SU-DHL-6 (cell line): ENCODE results near the gene MAGEL2.

Source experiments
- H2AFZ ChIP-seq: fragments of 200-600 bp; sonication (generic); 2 replicates; pipeline ENCODE4 v1.6.1; 2014; ENCODE audit warnings: low read depth, mild to moderate bottlenecking, moderate library complexity, mixed read lengths, antibody characterized with exemption, low read length; ENCODE audit not compliant: severe bottlenecking
- H3F3A ChIP-seq: fragments of 200-600 bp; shearing (Covaris generic); 2 replicates; pipeline ENCODE4 v1.6.0; 2016; ENCODE audit warnings: antibody characterized with exemption, mild to moderate bottlenecking; ENCODE audit not compliant: insufficient read depth
- H3K27ac ChIP-seq: fragments of 200-600 bp; sonication (generic); 2 replicates; pipeline ENCODE4 v1.5.1; 2016; ENCODE audit warnings: low read depth, mild to moderate bottlenecking, low read length, moderate library complexity, mixed read lengths
- H3K27me3 ChIP-seq: fragments of 200-600 bp; sonication (generic), shearing (Covaris generic); 2 replicates; pipeline ENCODE4 v1.6.0; 2014; ENCODE audit warnings: mild to moderate bottlenecking, low read length
- H3K36me3 ChIP-seq: fragments of 200-600 bp; sonication (generic); 2 replicates; pipeline ENCODE4 v1.6.1; 2014; ENCODE audit warnings: mild to moderate bottlenecking, low read length, mixed read lengths
- H3K4me2 ChIP-seq: fragments of 300-600, 200-600 bp; shearing (Covaris generic), sonication (generic); 2 replicates; pipeline ENCODE4 v1.6.0; 2014; ENCODE audit warnings: low read length, low read depth, mild to moderate bottlenecking; ENCODE audit not compliant: poor library complexity, severe bottlenecking
- H3K4me3 ChIP-seq: fragments of 200-600 bp; sonication (generic); 2 replicates; pipeline ENCODE4 v1.5.1; 2014; ENCODE audit warnings: antibody characterized with exemption, low read length, mild to moderate bottlenecking, mixed read lengths; ENCODE audit not compliant: insufficient read depth, poor library complexity, severe bottlenecking
- H3K79me2 ChIP-seq: fragments of 200-600 bp; sonication (generic); 2 replicates; pipeline ENCODE4 v1.6.1; 2014; ENCODE audit warnings: mild to moderate bottlenecking, low read length, moderate library complexity; ENCODE audit not compliant: insufficient read depth
- H3K9ac ChIP-seq: fragments of 200-600 bp; sonication (generic); 2 replicates; pipeline ENCODE4 v1.7.0; 2014; ENCODE audit warnings: mild to moderate bottlenecking, low read length
- H3K9me2 ChIP-seq: fragments of 200-600 bp; sonication (generic); replicated peaks from 2 replicates; pipeline ENCODE4 v1.6.1; 2014; ENCODE audit warnings: low read length; ENCODE audit not compliant: insufficient read depth
- H3K9me3 ChIP-seq: fragments of 200-600 bp; sonication (generic); 2 replicates; pipeline ENCODE4 v1.6.1; 2014; ENCODE audit warnings: low read length, mixed read lengths; ENCODE audit not compliant: insufficient read depth
- H4K20me1 ChIP-seq: fragments of 200-600 bp; sonication (generic); 2 replicates; pipeline ENCODE4 v1.6.1; 2014; ENCODE audit warnings: low read depth, mild to moderate bottlenecking, antibody characterized with exemption, low read length, moderate library complexity, mixed read lengths
- EZH2phosphoT487 ChIP-seq: fragments of 200-600 bp; sonication (generic), shearing (Covaris generic); conservative IDR thresholded peaks from 2 replicates; pipeline ENCODE4 v1.6.1; 2018; ENCODE audit warnings: mild to moderate bottlenecking, antibody characterized with exemption, low read length, moderate library complexity, mixed read lengths
- TF ChIP-seq, protein P1 (sequence below): fragments of 200-600 bp; sonication (generic); IDR thresholded peaks from one replicate; pipeline ENCODE4 v1.5.1; 2017; ENCODE audit warnings: antibody characterized with exemption, mild to moderate bottlenecking, low read length, moderate library complexity; ENCODE audit not compliant: insufficient read depth, poor library complexity, severe bottlenecking

The MAGEL2 gene

DNA sequence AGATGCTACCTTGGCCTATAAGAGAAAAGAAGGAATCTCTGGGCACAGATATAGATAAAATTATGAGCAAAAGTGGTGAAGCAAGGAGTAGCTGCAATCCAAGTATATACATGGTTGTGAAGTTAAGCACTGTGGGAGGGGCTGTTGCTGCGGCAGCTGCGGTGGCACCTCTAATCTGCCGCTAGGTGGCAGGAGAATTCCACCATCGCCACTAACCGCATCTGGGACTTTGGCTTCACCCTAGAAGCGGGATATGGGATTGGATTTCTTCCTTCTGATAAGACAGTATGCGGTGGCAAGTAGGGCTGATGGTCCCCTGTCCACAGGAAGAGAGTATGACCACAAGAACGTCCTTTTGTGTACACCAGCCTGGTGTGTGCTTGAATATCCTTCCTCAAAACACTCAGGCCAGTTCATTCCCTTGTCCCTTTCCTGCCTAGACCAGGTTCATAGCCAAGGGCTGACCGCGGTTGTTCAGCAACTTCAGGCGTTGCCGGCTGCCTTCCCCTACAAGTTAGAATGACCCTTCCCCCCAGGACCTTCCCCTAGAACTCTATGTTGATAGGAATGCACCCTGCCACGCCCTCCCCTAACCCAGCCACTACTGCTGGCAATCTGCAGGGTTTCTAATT, 5.1 kb downstream of the MAGEL2 start:
- no peak overlapping the region for H2AFZ ChIP-seq
- no peaks in the 10 kb centered on the region for H3K79me2 ChIP-seq
- H3K27ac ChIP-seq = no peak overlapping the region
- H3F3A ChIP-seq = no peaks in the 10 kb centered on the region
- no peaks in the 10 kb centered on the region for H3K36me3 ChIP-seq
- no peaks in the 10 kb centered on the region for H4K20me1 ChIP-seq
- no peak overlapping the region for H3K4me2 ChIP-seq
- H3K27me3 ChIP-seq = no peaks in the 10 kb centered on the region
- no peaks in the 10 kb centered on the region for H3K9me2 ChIP-seq
- no peaks in the 10 kb centered on the region for H3K9me3 ChIP-seq
- H3K9ac ChIP-seq = no peak overlapping the region
- no peak overlapping the region for H3K4me3 ChIP-seq
- TF ChIP-seq, protein P1, sequence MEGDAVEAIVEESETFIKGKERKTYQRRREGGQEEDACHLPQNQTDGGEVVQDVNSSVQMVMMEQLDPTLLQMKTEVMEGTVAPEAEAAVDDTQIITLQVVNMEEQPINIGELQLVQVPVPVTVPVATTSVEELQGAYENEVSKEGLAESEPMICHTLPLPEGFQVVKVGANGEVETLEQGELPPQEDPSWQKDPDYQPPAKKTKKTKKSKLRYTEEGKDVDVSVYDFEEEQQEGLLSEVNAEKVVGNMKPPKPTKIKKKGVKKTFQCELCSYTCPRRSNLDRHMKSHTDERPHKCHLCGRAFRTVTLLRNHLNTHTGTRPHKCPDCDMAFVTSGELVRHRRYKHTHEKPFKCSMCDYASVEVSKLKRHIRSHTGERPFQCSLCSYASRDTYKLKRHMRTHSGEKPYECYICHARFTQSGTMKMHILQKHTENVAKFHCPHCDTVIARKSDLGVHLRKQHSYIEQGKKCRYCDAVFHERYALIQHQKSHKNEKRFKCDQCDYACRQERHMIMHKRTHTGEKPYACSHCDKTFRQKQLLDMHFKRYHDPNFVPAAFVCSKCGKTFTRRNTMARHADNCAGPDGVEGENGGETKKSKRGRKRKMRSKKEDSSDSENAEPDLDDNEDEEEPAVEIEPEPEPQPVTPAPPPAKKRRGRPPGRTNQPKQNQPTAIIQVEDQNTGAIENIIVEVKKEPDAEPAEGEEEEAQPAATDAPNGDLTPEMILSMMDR = peak; percentile 81
- TF ChIP-seq EZH2phosphoT487 = no peak

DNA sequence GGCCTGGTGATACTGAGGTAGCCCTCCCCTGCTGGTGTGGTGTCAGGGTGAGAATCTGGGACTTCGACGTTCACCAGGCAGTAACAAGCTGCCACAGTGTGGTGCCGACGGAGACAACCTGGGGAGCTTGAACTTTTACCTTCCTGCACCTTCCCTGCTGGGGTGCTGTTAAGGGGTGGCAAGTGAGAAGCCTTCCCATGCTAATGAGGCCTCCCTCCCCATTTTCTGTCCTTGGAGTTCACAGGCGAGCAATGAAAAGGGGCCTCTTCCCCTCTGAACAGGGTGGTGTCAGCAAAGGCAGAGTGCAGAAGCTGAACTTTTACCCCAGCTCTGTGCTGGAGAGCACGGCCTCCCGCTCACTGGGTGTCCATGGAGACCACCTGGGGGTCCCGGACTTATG, 13.5 kb downstream of the MAGEL2 start:
- H3K79me2 ChIP-seq = no peaks in the 10 kb centered on the region
- no peaks in the 10 kb centered on the region for H3K9me2 ChIP-seq
- TF ChIP-seq, protein P1 = no peak
- no peak for TF ChIP-seq EZH2phosphoT487
- H3K9ac ChIP-seq = no peak overlapping the region
- no peak overlapping the region for H2AFZ ChIP-seq
- no peaks in the 10 kb centered on the region for H3F3A ChIP-seq
- no peaks in the 10 kb centered on the region for H3K27me3 ChIP-seq
- no peaks in the 10 kb centered on the region for H3K9me3 ChIP-seq
- no peaks in the 10 kb centered on the region for H3K36me3 ChIP-seq
- no peak overlapping the region for H3K4me2 ChIP-seq
- H4K20me1 ChIP-seq = no peaks in the 10 kb centered on the region
- H3K4me3 ChIP-seq = no peak overlapping the region
- no peak overlapping the region for H3K27ac ChIP-seq

DNA sequence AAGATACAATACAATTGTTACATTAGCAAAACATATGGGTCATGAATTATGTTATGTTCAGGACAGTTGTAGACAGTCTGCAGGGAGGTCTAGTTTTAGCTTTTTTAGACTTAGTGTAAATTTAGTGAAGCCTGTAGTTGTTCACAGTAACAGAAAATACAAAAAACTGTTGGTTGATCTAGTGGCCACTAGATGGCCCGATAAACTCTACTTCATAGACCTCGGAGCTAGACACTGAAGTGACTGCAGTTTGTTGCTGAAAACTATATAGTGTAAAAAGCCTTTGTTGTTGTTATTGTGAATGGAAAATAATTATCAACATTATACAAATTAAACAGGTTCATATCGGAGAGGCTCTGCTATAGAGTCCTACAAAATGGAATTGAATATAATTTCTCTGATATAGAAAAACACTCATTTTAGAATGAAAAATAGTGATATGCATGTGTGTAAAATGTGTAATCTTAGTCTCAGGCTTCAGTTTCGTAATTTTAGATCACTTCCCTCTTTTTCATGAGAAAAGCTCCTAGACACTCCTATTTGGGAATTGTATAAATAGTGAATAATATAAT, 18.3 kb downstream of the MAGEL2 start:
- Histone ChIP-seq H2AFZ (no peak overlapping the region), H3F3A (no peaks in the 10 kb centered on the region), H4K20me1 (no peaks in the 10 kb centered on the region), H3K9me3 (no peaks in the 10 kb centered on the region), H3K79me2 (no peaks in the 10 kb centered on the region), H3K27ac (no peak overlapping the region), H3K4me3 (no peak overlapping the region), H3K4me2 (no peak overlapping the region), H3K36me3 (no peaks in the 10 kb centered on the region), H3K27me3 (no peaks in the 10 kb centered on the region), H3K9me2 (0 out of 2 replicates have a peak, but pooled peaks cover 3% of the 10 kb centered on the region), H3K9ac (no peak overlapping the region)
- TF ChIP-seq, protein P1 = peak; percentile 51
- no peak for TF ChIP-seq EZH2phosphoT487
